HEK293 (cell line): ENCODE data around the gene EMD.

Source experiments
- KLF1 ChIP-seq: fragments of 450-650 bp; formaldehyde crosslinking; IDR thresholded peaks from 2 replicates; pipeline ENCODE4 v1.5.1; 2016; ENCODE audit warnings: missing biosample characterization, missing genetic modification characterization
- KLF7 ChIP-seq: fragments of 450-650 bp; formaldehyde crosslinking; IDR thresholded peaks from 2 replicates; pipeline ENCODE4 v1.5.1; 2016; ENCODE audit warnings: missing biosample characterization, missing genetic modification characterization, borderline replicate concordance
- MEIS1 ChIP-seq: sonication (generic); formaldehyde crosslinking; IDR thresholded peaks from 2 replicates; pipeline ENCODE4 v1.8.1; 2022; ENCODE audit warnings: missing genetic modification reagents, mild to moderate bottlenecking, borderline replicate concordance
- OSR2 ChIP-seq: fragments of 450-650 bp; formaldehyde crosslinking; IDR thresholded peaks from 2 replicates; pipeline ENCODE4 v1.5.1; 2016; ENCODE audit warnings: missing biosample characterization, missing genetic modification characterization
- RBAK ChIP-seq: fragments of 450-650 bp; formaldehyde crosslinking; IDR thresholded peaks from 2 replicates; pipeline ENCODE4 v1.5.1; 2016; ENCODE audit warnings: missing biosample characterization, missing genetic modification characterization
- YY1 ChIP-seq: fragments of 450-650 bp; formaldehyde crosslinking; IDR thresholded peaks from 2 replicates; pipeline ENCODE4 v1.5.1; 2018; ENCODE audit warnings: missing biosample characterization, missing genetic modification characterization
- ZBTB8A ChIP-seq: fragments of 450-650 bp; formaldehyde crosslinking; IDR thresholded peaks from 2 replicates; pipeline ENCODE4 v1.5.1; 2016; ENCODE audit warnings: missing biosample characterization, missing genetic modification characterization
- ZFP37 ChIP-seq: fragments of 450-650 bp; formaldehyde crosslinking; IDR thresholded peaks from 2 replicates; pipeline ENCODE4 v1.5.1; 2016; ENCODE audit warnings: missing biosample characterization, missing genetic modification characterization
- ZNF133 ChIP-seq: fragments of 450-650 bp; formaldehyde crosslinking; IDR thresholded peaks from 2 replicates; pipeline ENCODE4 v1.5.1; 2016; ENCODE audit warnings: missing biosample characterization, missing genetic modification characterization
- ZNF211 ChIP-seq: fragments of 450-650 bp; formaldehyde crosslinking; IDR thresholded peaks from 2 replicates; pipeline ENCODE4 v1.5.1; 2016; ENCODE audit warnings: low read depth, missing biosample characterization, missing genetic modification characterization
- ZNF274 ChIP-seq, 2 experiments: fragments of 200-500 bp in 1 of 2; fragments of 450-650 bp in 1 of 2; sonication (Bioruptor generic) in 1 of 2; formaldehyde crosslinking in 1 of 2; IDR thresholded peaks; 2 replicates each; pipeline versions ENCODE4 v1.5.1 to v1.6.1; 2014 to 2016; ENCODE audit warnings: borderline replicate concordance in 1 of 2, inconsistent platforms in 1 of 2, low read length in 1 of 2, missing biosample characterization in 1 of 2, missing genetic modification characterization in 1 of 2
- TF ChIP-seq, protein P1 (sequence below): fragments of 450-650 bp; formaldehyde crosslinking; IDR thresholded peaks from 2 replicates; pipeline ENCODE4 v1.5.1; 2016; ENCODE audit warnings: missing biosample characterization, missing genetic modification characterization

DNA sequence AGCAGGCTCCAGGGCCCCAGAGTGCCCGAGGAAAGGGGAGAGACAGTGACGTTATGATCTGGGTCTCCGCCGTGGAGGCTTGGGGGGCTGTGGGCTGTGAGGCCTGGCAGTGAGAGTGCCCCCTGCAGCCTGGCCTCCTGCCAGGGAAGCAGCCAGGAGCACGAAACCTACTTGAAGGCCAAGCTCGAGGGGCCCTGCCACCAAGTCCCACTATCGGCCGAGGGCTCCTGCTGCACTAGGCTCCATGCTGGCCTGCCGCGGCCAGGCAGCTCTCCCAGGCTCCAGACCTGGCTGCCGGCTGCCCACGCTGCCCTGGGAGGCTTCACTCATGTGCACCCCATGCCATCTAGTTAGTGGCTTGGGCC, 23.3 kb upstream of the EMD start:
- TF ChIP-seq KLF1 (tag by site-specific recombination) (no peak), KLF7 (tag by site-specific recombination) (no peak), ZNF211 (tag by site-specific recombination) (no peak), MEIS1 (CRISPR knock-in tag) (no peak), ZNF133 (tag by site-specific recombination) (no peak), ZNF274 (IDR thresholded peaks at IDR 0.05; ENCODE audit: low read length) (no peak), ZNF274 (tag by site-specific recombination; IDR thresholded peaks at IDR 0.05; ENCODE audit: borderline replicate concordance) (no peak), ZFP37 (tag by site-specific recombination) (no peak), ZBTB8A (tag by site-specific recombination) (no peak), YY1 (no peak), OSR2 (no peak), RBAK (tag by site-specific recombination) (no peak)
- TF ChIP-seq, protein P1, sequence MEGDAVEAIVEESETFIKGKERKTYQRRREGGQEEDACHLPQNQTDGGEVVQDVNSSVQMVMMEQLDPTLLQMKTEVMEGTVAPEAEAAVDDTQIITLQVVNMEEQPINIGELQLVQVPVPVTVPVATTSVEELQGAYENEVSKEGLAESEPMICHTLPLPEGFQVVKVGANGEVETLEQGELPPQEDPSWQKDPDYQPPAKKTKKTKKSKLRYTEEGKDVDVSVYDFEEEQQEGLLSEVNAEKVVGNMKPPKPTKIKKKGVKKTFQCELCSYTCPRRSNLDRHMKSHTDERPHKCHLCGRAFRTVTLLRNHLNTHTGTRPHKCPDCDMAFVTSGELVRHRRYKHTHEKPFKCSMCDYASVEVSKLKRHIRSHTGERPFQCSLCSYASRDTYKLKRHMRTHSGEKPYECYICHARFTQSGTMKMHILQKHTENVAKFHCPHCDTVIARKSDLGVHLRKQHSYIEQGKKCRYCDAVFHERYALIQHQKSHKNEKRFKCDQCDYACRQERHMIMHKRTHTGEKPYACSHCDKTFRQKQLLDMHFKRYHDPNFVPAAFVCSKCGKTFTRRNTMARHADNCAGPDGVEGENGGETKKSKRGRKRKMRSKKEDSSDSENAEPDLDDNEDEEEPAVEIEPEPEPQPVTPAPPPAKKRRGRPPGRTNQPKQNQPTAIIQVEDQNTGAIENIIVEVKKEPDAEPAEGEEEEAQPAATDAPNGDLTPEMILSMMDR (tag by site-specific recombination), result no peak
